SK-N-SH (cell line): Measurements from ENCODE around the gene STXBP6.

Source experiments
- EP300 ChIP-seq, 2 experiments: IDR thresholded peaks; 2 replicates each; pipeline versions ENCODE4 v1.4.0 to v1.6.1; 2012; ENCODE audit warnings: borderline replicate concordance in 1 of 2, low read depth in 1 of 2, low read length in 1 of 2
- FOSL2 ChIP-seq: IDR thresholded peaks from 2 replicates; pipeline ENCODE4 v1.4.0; 2012; ENCODE audit warnings: low read depth, mild to moderate bottlenecking, moderate library complexity, borderline replicate concordance
- GABPA ChIP-seq: IDR thresholded peaks from 2 replicates; pipeline ENCODE4 v1.4.0; 2012; ENCODE audit warnings: low read depth, mild to moderate bottlenecking
- JUND ChIP-seq: IDR thresholded peaks from 2 replicates; pipeline ENCODE4 v1.4.0; 2012
- MEF2A ChIP-seq: IDR thresholded peaks from 2 replicates; pipeline ENCODE4 v1.4.0; 2012; ENCODE audit warnings: low read depth, borderline replicate concordance
- MXI1 ChIP-seq: IDR thresholded peaks from 2 replicates; pipeline ENCODE4 v1.6.1; 2012; ENCODE audit warnings: mild to moderate bottlenecking, low read depth, low read length, improper control_type of control experiment
- POLR2AphosphoS5 ChIP-seq: IDR thresholded peaks from 2 replicates; pipeline ENCODE4 v1.6.1; 2012; ENCODE audit warnings: low read depth, low read length
- RAD21 ChIP-seq: IDR thresholded peaks from 2 replicates; pipeline ENCODE4 v1.6.1; 2012; ENCODE audit warnings: mild to moderate bottlenecking, low read length
- TAF1 ChIP-seq: IDR thresholded peaks from 2 replicates; pipeline ENCODE4 v1.6.1; 2012; ENCODE audit warnings: low read depth, mild to moderate bottlenecking, low read length, moderate library complexity, borderline replicate concordance
- YY1 ChIP-seq: IDR thresholded peaks from 2 replicates; pipeline ENCODE4 v1.4.0; 2012; ENCODE audit warnings: low read depth, mild to moderate bottlenecking
- TF ChIP-seq, protein P1 (sequence below): fragments of 200-600 bp; sonication (generic); IDR thresholded peaks from 2 replicates; pipeline ENCODE4 v1.6.1; 2017; ENCODE audit warnings: antibody characterized with exemption, mild to moderate bottlenecking, moderate library complexity
- TF ChIP-seq, protein P2 (sequence below): IDR thresholded peaks from 2 replicates; pipeline ENCODE4 v1.4.0; 2012; ENCODE audit warnings: low read depth, borderline replicate concordance
- TF ChIP-seq, protein P3 (sequence below): fragments of 150-350 bp; IDR thresholded peaks from 2 replicates; pipeline ENCODE4 v1.6.1; 2016; ENCODE audit warnings: mild to moderate bottlenecking, low read depth, low read length

DNA sequence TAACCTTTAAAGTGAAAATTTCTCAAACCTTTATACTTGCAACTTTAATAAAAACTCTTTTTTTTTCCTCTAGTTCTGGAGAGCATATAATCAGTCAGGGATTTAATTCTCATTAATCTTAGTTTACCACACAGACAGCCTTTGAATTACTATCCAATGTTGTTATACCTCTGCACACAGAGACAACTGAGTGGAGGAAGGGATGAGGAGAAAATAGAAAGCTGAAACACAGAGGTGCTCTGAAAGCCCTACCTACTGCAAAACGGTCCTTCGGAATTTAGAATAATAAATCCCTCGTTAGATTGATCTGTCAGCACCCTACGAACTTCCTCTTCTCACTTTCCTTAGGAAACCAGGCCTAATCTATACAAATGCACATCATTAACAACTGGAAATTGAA, 122.1 kb downstream of the STXBP6 start:
- TF ChIP-seq, protein P1, sequence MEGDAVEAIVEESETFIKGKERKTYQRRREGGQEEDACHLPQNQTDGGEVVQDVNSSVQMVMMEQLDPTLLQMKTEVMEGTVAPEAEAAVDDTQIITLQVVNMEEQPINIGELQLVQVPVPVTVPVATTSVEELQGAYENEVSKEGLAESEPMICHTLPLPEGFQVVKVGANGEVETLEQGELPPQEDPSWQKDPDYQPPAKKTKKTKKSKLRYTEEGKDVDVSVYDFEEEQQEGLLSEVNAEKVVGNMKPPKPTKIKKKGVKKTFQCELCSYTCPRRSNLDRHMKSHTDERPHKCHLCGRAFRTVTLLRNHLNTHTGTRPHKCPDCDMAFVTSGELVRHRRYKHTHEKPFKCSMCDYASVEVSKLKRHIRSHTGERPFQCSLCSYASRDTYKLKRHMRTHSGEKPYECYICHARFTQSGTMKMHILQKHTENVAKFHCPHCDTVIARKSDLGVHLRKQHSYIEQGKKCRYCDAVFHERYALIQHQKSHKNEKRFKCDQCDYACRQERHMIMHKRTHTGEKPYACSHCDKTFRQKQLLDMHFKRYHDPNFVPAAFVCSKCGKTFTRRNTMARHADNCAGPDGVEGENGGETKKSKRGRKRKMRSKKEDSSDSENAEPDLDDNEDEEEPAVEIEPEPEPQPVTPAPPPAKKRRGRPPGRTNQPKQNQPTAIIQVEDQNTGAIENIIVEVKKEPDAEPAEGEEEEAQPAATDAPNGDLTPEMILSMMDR: no peak
- TF ChIP-seq GABPA (no peak), JUND (no peak), YY1 (no peak), MEF2A (no peak), POLR2AphosphoS5 (no peak), RAD21 (no peak), MXI1 (no peak), EP300 (IDR thresholded peaks at IDR 0.05; ENCODE audit: borderline replicate concordance in 1 of 2, low read depth in 1 of 2, low read length in 1 of 2) (no peak), TAF1 (no peak), FOSL2 (no peak)
- TF ChIP-seq, protein P2, sequence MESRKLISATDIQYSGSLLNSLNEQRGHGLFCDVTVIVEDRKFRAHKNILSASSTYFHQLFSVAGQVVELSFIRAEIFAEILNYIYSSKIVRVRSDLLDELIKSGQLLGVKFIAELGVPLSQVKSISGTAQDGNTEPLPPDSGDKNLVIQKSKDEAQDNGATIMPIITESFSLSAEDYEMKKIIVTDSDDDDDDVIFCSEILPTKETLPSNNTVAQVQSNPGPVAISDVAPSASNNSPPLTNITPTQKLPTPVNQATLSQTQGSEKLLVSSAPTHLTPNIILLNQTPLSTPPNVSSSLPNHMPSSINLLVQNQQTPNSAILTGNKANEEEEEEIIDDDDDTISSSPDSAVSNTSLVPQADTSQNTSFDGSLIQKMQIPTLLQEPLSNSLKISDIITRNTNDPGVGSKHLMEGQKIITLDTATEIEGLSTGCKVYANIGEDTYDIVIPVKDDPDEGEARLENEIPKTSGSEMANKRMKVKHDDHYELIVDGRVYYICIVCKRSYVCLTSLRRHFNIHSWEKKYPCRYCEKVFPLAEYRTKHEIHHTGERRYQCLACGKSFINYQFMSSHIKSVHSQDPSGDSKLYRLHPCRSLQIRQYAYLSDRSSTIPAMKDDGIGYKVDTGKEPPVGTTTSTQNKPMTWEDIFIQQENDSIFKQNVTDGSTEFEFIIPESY: no peak
- TF ChIP-seq, protein P3, sequence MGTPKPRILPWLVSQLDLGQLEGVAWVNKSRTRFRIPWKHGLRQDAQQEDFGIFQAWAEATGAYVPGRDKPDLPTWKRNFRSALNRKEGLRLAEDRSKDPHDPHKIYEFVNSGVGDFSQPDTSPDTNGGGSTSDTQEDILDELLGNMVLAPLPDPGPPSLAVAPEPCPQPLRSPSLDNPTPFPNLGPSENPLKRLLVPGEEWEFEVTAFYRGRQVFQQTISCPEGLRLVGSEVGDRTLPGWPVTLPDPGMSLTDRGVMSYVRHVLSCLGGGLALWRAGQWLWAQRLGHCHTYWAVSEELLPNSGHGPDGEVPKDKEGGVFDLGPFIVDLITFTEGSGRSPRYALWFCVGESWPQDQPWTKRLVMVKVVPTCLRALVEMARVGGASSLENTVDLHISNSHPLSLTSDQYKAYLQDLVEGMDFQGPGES: no peak
